NCI-H1048 (cell line): Measurements from ENCODE around the gene DIP2C.
A peak's percentile ranks its signal among the peaks of the same experiment; 100 is the strongest.

Experiments used
- DNase-seq: peaks from one replicate; lab custom pipeline; 2025; lab: John Stamatoyannopoulos, UW

The DIP2C gene

DNA sequence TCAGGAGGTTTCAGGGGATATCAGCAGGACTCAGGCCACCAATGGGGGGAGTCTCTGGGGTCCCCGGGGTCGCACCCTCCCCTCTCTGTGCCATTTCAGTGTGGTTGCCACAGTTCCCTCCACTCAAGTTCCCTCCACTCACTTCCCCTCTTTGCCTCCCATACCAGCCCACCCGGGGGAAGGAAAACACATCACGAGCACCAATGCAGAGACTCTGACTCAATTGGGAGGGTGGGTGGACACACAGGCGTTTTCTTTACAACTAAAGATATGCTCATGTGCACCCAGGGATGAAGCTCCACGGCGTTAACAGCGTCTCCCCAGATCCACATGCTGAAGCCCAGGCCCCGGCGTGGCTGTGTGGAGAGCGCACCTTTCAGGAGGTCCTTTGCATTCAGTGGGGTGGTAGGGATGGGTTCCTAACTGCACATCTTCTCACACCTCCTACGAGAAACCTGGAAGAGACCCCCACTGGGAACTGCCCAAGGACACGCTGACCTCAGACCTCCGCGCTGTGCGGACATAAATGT lies 300.1 kb downstream of the DIP2C start:
- DNase-seq, result no peak

DNA sequence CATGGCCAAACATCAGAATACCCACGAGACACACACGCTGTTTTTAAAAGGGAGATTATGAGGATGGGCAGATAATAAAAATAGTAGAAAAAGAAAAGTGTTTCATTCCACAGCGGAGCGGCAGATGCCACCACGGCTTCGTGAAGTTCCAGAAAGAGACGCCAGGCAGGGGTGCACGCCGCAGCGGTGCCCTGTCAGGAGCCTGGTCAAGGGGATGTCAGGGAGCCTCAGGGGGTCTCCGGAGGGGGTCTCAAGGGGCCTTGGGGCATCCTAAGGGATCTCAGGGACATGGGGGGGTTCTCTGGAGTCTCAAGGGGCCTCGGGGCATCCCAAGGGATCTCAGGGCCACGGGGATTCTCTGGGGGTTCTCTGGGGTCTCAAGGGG lies 300.8 kb downstream of the DIP2C start:
- no peak for DNase-seq

DNA sequence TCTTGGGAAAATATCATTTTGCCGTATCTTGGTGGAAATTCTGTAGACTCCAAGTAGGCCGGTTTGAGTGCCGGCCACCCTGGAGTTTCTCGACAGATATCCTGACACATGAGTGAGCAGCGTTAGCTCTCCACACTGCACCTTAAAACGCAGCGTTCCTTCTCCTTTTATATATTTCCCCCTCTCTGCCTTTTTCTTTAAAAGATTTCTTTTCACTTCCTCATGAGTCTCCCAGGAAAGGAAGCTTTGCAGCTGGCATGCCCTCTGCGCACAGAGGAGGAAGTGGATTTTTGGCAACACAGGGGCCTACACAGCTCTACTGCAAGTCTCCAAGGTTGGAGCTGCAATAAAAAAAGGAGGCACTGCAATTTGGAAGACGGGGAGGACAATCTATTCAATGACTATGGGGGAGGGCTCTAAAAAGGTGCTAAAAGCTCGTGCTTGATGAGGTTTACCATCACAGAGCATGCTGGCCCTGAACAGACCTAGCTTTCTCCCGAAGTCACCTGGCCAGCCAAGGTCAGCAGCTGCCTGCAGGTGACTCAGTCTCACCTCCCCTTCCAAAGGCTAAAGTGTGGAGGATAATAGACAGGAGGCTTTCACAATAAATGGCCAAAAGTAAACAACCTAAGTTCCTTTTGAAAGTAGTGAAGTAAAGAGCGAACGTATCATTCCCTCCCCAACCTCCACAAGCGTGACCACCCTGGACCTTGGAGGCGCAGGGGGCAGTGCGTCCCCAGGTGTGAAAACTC lies 301.4 kb downstream of the DIP2C start:
- no peak for DNase-seq

DNA sequence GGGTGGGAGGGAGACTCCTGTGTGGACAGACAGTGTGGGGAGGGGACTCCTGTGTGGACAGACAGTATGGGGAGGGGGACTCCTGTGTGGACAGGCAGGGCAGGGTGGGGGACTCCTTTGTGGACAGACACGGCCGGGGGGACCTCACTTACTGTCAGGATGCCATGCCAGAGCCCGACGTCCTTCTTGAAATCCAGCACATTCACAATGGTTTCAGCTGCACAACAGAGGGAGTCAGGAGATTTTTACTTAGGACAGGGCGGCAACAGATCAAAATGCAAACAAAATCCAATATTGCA lies 301.9 kb downstream of the DIP2C start:
- no peak for DNase-seq

DNA sequence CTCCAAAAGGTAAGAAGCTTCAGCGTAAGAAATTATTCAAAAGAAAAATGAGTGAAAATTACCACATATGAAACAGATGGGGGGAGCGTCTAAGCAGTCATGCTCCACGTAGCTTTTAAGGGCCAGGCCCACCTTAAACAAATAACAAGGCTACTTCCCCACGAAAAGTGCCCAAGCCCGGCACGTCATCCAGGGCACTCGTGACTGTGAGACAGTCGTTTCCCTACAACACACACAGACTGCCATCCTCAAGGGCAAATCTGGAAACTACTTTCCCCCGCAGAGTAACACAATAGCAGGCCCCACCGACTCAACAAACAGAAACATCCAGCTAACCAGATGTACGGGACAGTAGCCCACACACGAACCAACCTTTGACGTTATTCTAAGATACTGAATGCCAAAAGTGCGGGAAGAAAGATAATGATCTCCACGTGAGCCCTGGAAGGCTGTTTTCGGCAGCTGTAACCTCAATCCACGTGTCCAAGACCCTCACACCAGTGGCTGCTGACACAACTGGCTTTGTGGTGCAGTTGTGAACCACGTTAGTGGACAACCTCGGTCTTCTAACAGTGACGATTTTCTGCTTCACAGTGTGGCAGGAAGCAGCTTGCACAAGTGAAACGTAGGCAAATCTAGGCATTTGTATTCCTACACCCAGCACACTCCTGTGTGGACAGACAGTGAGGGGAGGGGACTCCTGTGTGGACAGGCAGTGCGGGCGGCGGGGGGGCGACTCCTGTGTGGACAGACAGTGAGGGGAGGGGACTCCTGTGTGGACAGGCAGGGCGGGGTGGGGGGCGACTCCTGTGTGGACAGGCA lies 302.5 kb downstream of the DIP2C start:
- DNase-seq, result no peak

DNA sequence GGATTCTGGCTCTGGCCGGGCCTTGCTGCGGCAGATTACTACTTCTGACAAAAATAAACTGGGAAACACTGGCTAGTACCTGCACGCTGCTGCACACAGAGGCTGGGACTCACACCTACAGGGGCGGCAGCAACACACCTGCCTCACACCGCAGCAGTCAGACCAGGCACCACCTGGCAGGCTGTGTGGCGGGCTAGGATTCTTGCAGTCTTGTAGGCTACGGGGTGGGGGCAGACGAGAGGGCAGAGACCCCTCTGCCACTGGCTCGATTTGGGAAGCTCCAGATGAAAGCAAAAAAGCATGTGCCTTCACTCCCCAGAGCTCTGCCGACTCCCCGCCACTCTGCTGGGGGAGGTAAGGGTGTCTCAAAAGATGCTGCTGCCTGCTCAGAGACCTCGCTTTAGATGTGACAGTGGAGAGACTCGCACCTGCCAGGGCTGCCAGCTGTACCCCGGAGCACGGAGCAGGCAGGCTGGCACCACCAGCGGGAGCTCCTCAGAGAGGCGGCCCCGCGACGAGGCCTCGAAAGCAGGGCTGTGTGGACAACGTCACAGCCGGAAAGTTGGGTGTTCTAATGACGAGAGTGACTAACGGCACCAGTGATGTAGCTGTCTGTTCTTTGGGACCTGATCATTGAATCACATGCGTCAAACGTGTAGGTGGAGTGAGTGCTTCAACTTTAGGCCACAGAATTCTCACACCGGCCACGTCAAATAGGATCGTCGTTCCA lies 303.7 kb downstream of the DIP2C start:
- DNase-seq, result no peak

DNA sequence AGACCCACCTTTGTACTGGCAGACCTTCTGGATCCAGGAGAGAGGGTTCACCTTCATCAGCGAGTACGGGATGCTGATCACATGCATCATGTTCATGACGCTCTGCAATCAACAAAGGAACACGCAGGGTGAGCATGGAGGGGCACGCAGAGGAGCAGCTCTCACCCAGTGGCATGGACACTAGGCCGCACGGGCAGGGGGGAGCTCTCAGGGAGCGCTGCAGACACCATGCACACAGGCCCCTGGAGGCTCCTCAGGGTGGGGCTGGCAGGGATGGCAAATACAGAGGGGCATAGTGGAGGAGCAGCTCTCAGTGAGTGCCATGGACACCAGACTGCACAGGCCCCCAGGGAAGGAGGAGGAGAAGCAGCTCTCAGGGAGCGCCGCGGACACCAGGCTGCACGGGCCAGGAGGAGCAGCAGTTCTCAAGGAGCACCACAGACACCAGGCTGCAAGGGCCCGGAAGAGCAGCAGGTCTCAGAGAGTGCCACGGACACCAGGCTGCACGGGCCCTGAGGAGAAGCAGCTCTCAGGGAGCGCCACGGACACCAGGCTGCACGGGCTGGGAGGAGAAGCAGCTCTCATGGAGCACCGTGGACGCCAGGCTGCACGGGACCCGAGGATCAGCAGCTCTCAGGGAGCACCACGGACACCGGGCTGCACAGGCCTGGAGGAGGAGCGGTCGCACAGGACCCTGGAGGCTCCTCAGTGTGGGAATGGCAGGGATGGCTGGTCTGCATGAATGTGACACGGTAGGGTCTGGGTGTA lies 304.7 kb downstream of the DIP2C start:
- no peak for DNase-seq

DNA sequence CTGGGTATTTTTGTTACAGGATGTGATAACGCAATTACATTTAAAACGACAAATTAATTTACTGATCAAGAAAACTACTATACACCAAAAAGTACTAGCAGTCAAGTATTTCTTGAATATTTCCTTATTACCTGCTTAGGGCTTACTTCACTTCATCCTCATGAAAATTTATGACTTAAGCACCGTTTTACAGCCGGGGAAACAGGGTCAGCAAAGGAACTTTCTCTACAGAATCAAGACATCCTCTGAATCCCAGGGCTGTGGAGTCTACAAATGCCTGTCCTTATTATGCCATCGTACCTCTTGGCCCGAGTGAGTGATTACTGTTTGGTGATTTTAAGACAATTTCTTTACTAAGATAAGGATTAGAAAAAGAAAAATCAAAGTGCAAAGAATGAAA lies 305.9 kb downstream of the DIP2C start:
- DNase-seq, result no peak

DNA sequence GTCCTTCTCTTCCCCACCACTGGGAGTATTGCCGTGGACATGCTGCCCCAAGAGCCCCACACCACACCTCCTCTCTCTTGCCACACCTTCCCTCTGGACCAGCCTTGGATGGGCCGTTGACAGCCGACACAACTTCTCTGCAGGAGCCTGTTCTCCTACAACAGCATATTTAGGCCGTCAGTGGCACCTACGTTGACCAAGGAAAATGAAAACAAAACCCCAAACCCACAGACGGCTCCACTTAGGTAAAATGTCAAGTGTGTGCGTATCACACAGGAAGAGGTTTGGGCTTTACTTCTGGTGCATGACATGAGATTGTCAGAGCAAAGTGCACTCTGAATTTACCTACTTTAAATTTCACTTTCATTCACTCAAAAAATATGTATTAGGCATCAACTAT lies 307.7 kb downstream of the DIP2C start:
- DNase-seq, result no peak

DNA sequence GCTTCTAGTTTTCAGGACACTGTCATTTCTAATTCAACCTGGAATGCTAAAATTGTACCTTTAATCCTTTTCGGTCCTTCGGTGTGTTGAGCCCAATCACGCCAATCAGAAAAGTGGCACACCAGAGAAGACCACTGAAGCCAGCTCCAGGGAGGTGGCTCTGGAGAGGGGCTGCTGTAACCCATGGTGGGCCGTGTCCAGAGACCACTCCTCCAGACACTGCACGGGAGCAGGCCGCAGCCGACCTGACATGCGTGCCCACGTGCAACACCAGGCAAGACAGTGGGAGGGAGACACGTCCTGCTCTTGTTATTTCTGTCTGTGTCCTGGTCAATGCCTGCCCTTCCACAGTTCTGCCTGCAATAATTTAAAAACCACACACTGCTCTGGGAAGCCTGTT lies 308.1 kb downstream of the DIP2C start:
- DNase-seq, result no peak

DNA sequence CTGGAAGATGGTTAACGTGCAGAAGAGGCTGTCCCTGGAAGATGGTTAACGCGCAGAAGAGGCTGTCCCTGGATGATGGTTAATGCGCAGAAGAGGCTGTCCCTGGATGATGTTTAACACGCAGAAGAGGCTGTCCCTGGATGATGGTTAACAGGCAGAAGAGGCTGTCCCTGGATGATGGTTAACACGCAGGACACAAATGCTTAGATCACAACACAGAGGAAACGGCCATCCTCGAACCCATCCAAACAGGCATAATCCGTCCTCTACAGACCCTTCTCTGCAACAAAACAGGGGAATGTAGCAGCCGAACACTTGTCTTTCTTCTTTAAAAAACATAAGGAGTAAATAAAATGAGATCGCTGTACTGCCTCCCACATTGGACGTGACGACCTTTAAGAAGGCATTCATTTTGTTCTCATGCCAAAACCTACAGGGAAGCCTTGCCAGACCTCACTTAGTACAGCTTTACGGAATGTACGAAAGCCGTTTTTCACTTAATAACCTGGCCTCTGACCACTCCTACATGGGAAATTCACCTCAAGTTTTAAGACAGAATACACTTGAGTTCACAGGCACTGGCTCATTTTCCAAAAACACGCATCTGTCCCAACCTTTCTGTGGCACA lies 309.0 kb downstream of the DIP2C start:
- no peak for DNase-seq

DNA sequence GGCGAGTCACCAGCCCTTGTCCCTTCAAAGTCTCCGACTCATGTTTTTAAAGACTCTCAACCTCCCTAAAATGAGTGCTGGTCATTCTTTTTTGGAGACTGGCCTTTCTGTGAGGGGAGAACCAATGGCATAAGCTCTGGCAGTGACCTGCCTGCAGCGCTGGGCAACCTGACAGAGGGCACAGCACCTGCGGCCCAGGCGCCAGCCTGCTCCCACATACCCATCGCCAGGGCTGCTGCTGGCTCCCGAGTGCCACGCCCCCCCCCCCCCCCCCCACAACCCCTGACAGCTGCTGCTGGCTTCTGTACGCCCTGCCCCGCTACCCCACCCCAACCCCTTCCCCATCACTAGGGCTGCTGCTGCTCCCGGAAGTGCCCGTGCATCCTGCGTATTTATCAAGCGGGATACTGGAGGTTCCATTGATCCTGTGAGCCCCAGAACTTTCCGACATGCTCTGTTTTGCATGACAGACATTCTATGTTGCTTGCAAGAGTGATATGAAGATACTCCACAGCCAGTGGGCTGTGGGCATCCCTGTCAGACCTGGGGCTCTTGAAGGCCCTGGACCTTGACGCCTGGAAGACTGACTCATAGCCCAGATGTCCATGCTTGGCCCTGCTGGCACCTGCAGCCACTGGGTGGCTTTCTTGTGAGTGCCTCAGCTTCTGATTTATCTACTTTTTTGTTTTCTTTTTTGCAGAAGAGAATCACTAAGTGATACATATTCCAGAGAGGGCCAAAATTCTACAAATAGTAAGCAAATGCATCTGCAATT lies 310.4 kb downstream of the DIP2C start:
- no peak for DNase-seq

DNA sequence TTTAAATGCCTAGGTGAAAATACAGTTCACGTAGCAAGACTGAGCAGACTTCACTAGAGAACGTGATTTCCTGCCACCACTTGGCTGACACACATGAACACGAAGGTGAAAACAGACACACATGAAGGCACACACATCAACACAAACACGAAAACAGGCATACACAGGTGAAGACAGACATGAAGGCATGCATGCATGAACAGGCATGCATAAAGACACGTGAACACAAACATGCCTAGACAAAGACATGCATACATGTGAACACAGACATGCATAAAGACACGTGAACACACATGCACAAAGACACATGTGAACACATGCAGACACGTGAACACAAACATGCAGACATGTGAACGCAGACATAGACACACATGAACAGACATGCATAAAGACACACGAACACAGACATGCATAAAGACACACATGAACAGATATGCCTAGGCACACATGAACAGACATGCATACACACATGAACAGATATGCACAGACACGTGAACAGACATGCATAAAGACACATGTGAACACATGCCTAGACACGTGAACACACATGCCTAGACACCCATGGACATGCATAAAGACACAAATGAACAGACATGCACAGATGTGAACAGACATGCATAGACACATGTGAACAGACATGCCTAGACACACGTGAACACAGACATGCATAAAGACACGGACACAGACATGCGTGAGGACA lies 311.1 kb downstream of the DIP2C start:
- DNase-seq, result no peak

DNA sequence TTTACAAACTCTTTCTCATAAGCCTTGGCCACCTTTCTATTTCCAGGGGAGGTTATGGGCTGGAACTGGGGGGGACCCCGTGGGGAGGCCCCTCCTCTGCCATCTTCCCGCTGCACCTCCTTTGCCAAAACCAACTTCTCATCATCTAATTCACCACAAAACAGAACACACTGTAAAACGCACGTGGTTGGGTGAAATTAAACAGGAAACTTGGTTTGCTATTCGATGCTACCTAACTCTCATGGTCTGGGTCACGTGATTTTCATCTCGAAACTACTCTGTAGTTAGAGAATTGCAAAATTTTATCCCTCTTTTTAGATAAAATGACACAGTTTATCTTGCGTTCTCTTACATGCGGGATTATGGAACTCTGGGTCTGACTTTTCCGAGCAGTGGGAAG lies 312.2 kb downstream of the DIP2C start:
- no peak for DNase-seq

DNA sequence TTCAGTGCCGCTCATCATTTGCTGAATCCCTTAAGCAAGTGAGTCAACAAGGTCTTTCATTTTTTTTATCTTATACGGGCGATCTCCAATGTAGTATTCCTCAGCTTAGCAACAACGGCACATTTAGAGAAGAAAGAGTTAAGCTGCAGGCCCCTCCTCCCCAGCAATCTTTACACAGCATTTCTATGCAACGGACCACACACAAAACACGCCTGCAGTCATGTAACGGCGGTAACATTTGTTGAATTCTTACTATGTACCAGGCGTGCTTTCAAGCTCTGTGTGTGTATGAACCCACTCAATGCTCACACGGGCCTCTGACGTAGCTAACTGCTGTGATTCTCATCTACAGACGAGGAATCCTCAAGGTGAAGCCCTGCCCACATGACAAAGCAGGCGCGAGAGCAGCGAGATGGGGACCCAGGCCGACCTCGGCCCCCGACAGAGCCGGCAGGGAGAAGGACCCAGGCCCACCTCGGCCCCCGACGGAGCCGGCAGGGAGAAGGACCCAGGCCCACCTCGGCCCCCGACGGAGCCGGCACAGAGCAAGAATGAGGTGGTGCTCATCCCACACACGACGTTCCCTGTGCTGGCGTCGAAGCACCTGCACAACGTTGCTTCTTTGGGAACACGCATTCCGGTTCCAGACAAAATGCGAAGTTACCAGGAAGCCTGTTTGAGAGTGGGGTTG lies 313.5 kb downstream of the DIP2C start:
- no peak for DNase-seq

DNA sequence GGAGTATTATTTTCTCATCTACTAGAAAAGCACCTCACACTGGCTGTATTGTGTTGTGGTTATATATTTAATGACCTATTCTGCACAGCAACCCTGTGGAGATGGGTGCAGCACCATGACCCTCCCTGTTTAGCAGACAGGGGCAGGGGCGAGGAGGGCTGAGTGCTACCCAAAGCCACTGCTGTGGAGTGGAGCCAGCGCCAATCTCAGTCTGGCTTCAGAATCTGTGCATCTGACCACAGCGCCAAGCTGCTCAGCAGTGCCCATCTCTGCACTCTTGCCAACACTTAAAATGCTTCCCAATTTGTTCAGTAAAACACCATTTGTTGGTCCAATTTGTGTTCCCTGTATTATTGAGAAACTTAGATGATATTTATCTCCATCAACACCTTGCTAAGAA lies 315.1 kb downstream of the DIP2C start:
- no peak for DNase-seq

DNA sequence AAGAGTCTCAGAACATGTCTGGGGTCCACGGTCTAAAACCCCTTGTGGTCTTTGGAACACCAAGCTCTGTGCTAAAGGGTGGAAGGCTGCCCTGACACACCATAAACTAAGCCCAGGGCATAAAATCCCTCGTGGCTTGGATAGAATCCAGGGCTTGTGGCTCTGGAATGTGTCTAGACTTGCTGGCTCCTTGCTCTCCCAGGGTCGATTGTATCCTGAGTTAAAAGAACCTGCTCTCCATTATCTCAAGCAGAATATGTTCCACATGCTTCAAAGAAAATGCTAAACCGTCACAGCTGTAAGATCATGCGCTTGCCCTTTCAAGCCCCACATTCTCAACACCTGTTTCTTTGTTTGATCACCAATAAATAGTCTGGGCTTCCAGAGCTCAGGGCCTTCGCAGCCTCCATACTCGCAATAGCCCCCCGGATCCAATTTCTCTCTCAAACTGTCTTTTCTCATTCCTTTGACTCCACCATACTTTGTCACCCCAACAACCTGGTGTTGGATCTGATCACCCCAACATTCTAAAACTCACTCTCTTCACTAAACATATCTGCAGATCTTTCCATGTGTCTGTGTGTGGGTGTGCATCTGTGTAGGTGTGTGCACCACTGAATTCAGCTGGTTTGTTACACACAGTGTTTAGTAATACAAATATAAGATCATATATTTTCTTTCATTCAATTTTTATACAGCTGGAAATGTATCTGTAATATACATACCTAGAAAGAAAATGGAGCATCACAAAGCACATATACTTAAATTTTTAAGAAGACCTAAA lies 315.8 kb downstream of the DIP2C start:
- DNase-seq, result peak; percentile 31

DNA sequence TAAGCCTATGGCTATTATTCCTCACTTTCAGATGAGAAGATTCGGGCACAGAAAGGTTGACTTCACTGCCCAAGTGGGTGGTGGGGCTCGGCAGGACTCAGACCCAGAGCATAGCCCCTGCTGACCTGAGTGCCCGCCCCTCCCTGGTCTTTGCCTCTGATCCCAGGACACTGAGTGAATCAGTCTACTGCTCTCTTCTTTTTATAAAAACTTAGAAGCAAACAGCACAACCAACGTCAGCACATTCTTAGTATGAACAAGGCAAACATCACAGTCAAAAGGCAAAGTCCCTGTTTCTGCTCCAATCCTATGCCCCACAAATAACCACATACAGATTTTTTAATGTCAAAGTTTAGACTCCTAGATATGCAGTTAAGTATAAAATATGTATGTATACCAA lies 316.5 kb downstream of the DIP2C start:
- no peak for DNase-seq

DNA sequence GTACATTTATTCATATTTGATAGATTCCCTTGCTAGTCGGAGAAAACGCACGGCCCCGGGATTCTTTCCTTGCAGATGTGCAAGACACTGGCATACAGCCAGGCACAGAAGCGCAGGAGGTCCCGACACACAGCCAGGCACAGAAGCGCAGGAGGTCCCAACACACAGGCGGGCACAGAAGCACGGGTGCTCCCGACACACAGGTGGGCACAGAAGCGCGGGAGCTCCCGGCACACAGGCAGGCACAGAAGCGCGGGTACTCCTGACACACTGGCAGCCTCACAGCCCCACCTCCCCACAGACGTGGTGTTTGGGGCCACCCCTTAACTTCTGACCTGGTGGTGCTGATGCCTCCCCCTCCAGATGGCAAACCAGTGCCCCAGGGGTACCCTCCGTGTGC lies 316.9 kb downstream of the DIP2C start:
- no peak for DNase-seq
